GM12874 (cell line): ENCODE data around the gene PET117.

Experiments used
- TF ChIP-seq, protein P1 (sequence below): IDR thresholded peaks from 2 replicates; pipeline ENCODE4 v1.5.1; 2011; ENCODE audit warnings: low read depth, mild to moderate bottlenecking, control low read depth, low read length, moderate library complexity; ENCODE audit not compliant: insufficient read depth

The PET117 gene

DNA sequence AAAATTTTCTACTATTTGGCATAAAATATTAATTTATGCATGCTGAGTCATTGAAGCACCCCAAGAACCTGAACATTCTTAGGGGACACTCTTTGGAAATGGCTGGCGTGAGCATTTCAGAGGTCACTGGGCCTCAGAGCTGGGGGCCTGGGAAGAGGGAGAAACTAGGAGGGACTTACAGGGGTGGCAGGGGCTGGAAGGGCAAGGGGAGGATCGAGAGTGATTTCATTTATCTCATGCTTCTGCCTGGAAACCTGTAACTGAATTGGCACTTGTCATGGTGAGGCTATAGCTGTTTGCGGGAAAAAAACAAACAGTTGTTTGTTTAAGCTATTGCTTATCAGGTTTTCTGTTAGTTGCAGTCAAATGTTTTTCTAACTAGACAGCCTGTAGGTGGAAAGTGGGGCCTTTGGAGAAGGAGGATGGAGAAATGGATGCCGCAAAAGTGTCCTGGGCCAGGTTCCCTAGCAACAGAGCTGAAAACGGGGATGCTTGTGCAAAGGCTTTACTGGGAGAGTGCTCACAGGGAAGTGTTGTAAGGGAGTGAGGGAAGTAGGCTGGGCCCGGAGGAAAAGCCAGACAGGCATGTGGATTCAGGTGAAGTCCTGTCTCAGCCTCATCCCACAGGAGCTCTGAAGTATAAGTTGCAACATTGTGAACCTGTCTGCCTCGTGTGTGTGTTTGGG lies 36.4 kb upstream of the PET117 start:
- TF ChIP-seq, protein P1, sequence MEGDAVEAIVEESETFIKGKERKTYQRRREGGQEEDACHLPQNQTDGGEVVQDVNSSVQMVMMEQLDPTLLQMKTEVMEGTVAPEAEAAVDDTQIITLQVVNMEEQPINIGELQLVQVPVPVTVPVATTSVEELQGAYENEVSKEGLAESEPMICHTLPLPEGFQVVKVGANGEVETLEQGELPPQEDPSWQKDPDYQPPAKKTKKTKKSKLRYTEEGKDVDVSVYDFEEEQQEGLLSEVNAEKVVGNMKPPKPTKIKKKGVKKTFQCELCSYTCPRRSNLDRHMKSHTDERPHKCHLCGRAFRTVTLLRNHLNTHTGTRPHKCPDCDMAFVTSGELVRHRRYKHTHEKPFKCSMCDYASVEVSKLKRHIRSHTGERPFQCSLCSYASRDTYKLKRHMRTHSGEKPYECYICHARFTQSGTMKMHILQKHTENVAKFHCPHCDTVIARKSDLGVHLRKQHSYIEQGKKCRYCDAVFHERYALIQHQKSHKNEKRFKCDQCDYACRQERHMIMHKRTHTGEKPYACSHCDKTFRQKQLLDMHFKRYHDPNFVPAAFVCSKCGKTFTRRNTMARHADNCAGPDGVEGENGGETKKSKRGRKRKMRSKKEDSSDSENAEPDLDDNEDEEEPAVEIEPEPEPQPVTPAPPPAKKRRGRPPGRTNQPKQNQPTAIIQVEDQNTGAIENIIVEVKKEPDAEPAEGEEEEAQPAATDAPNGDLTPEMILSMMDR = no peak

DNA sequence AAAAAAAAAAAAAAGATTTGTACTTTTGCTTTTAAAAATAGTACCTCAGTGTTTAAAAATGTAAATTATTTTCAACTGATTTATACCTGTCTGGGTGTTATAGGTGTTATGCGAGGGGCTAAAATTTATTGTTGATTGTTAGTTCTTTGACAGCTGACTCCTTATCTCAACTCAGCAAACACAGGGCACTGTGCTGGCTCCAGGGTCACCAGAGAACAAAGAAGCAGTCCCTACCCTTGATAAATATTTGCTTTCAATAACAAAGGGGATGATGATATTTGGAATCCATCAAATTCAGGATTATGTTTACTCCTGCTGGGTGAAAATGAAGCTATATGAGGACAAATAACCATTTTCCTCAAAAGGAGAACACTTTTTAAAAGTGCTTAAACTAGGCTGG lies 34.2 kb upstream of the PET117 start:
- TF ChIP-seq, protein P1 = no peak

DNA sequence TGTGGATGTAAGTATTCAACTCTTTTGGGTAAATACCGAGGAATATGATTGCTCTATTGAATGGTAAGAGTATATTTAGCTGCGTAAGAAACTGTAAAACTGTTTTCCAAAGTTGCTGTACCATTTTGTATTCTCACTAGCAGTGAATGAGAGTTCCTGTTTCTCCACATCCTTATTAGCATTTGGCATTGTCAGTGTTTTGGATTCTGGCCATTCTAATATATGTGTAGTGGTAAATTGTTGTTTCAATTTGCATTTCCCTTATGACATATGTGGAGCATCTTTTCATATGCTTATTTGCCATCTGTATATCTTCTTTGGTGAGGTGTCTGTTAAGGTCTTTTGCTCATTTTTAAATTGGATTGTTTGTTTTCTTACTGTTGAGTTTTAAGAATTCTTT lies 29.3 kb upstream of the PET117 start:
- TF ChIP-seq, protein P1 = no peak

DNA sequence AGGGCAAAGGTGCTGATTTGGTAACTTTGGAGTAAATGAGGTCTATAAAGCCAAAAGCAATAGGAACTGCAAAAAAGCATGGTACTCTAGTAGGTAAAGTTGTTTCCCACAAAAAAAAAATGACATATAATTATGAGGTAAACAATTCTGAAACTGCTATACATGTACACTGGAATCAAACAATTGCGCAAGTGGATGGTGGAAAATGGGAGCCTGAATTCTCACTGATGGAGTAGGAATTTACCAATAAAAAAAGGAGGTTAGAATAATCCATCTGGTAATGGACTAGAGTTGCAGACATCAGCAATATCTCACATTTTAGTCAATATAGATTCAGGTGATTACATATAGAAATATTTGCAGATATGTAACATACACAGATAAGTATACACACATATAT lies 5.0 kb upstream of the PET117 start:
- TF ChIP-seq, protein P1 = no peak

DNA sequence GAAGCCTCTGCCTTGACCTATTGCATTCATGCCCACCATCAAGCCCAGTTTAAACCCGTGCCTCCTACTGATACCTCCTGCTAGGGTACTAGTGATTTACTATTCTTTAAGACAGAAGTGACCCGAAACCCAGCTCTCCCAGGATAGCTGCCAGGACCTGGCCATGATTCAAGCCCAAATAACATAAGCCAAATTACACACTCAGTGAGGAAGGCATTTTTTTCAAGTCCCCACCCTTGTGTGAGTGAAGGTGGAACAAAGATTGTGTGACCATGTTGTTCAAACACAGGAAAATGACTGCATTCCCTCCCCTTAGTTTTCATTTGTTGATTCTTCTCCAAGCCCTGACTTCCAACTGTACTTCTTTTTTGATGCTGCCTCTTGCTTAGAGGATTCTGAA lies 3.7 kb upstream of the PET117 start:
- TF ChIP-seq, protein P1 = no peak

DNA sequence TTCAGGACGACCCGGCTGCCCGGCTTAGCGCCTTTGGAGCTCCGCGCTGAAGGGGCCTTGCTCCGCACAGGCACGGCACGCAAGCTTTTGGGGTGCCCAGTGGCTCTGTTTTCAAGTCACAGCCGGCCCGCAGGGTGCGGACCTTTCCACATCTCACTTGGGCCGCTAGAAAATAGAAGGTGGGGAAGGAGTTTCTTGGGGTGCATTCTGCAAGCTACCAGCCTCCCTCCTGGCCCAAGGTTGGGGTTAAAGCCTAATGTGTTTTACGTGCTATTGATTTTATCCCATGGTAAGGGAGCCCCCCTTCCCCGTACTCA lies 561 bp downstream of the PET117 start:
- TF ChIP-seq, protein P1 = no peak

DNA sequence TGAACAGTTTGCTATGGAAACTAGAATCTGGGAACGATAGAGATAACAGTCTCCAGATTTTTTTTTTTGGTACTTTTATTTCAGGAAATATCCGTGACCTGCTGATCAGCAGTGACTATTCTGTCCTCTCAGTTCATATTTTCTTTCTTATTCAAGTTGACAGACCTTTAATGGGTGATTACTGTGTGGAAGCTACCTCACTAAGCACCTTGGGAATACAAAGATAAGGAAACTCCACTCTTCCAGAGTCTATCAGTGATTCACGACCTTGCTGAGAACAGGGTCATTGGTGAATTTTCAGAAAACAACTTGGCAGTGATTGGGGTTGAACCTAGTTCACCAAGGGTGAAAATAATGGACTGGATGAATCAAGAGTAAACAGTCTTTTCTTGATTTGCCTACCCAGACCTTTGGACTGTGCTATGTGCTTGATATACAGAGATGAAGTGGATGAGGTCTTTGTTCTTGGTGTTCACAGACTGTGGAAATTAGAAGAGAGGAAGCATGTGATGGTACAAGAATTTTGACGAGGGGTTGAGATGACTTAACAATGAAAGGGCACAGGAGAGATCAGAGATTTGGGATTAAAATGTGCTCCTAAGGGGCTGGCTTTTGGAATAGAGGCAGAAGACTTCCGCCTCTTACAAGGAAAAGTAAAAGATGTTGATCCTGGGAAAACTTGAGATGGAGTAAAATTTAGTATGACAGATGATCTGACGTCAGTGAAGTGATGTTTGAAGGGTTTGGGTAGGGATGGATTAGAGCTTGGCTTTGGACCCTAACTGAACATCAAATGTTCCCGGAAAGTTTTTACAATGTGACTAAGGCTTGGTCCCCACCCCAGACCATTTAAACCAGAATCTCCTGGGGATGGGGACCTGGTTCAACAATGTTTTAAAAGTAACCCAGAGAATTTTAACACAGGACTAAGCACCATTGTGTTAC lies 1.2 kb downstream of the PET117 start:
- TF ChIP-seq, protein P1 = no peak
